Astrocyte of the cerebellum (primary cell): ENCODE measurements around the gene POU6F2.

ENCODE experiments used
- DNase-seq: peaks from one replicate; pipeline ENCODE4 v3.0.0-alpha.2; 2011; ENCODE audit warnings: low read depth
- H3K4me3 ChIP-seq: 2 replicates; pipeline ENCODE4 v1.5.1; 2011; ENCODE audit warnings: mild to moderate bottlenecking, low read depth, low read length, moderate library complexity
- CTCF ChIP-seq: IDR thresholded peaks from 2 replicates; pipeline ENCODE4 v1.5.1; 2012; ENCODE audit warnings: low read length, low read depth, moderate library complexity, mild to moderate bottlenecking; ENCODE audit errors: missing control alignments
- in situ Hi-C: cut with HindIII; loops from 2 replicates; pipeline ENCODE4 v1.10.0; 2017; ENCODE audit warnings: low sequenced_read_pairs

The POU6F2 gene

GRCh38 chr7:39211581-39211980, 233.9 kb downstream of the POU6F2 start:
- no peak overlapping the region for H3K4me3 ChIP-seq
- no peak for TF ChIP-seq CTCF
- DNase-seq: no peak
- in situ Hi-C loops: no loop called here

GRCh38 chr7:39212876-39213275, 235.2 kb downstream of the POU6F2 start:
- TF ChIP-seq CTCF: no peak
- in situ Hi-C loops: no loop called here
- DNase-seq: no peak
- no peak overlapping the region for H3K4me3 ChIP-seq

- TF ChIP-seq CTCF: no peak
- DNase-seq: no peak
Measured at GRCh38 chr7:39217783-39218182, 240.1 kb downstream of the POU6F2 start.

GRCh38 chr7:39219869-39220268, 242.2 kb downstream of the POU6F2 start:
- TF ChIP-seq CTCF: no peak
- DNase-seq: no peak
- in situ Hi-C loops: no loop called here
- H3K4me3 ChIP-seq: no peak overlapping the region

More at GRCh38 chr7:39217783-39218182, 240.1 kb downstream of the POU6F2 start:
- in situ Hi-C loops: no loop called here
- no peak overlapping the region for H3K4me3 ChIP-seq

GRCh38 chr7:39221901-39222300, 244.2 kb downstream of the POU6F2 start:
- DNase-seq: peak; percentile 0
- TF ChIP-seq CTCF: no peak
- no peak overlapping the region for H3K4me3 ChIP-seq
- in situ Hi-C loops: no loop called here

- in situ Hi-C loops: no loop called here
- DNase-seq: peak; percentile 34
- no peak for TF ChIP-seq CTCF
- no peak overlapping the region for H3K4me3 ChIP-seq
Measured at GRCh38 chr7:39228946-39229345, 251.2 kb downstream of the POU6F2 start.
